Esophagus muscularis mucosa (tissue), 4 donors: Measurements from ENCODE around the gene CCDC14.
"Not testable (repeated sequence)": the region's sequence is repeated elsewhere in the genome, so short reads cannot be mapped to it uniquely, and the experiment has no call there.

Experiments
- EP300 ChIP-seq: sonication (generic); formaldehyde crosslinking; IDR thresholded peaks from one replicate; pipeline ENCODE4 v1.6.1; 2017; ENCODE audit warnings: antibody characterized with exemption
- POLR2A ChIP-seq: fragments of 450-650 bp; IDR thresholded peaks from one replicate; pipeline ENCODE4 v1.6.1; 2017; ENCODE audit warnings: antibody characterized with exemption, moderate library complexity, mild to moderate bottlenecking, low read depth
- POLR2AphosphoS5 ChIP-seq, 2 donors: sonication (generic); formaldehyde crosslinking; IDR thresholded peaks; one replicate each; pipeline ENCODE4 v1.6.1; 2017; ENCODE audit warnings: antibody characterized with exemption in 2 of 2
- TF ChIP-seq, protein P1 (sequence below), 3 experiments: fragments of 200-600 bp in 2 of 3; fragments of 450-650 bp in 1 of 3; sonication (generic) in 2 of 3; IDR thresholded peaks; one replicate each; pipeline ENCODE4 v1.5.1; 2017 to 2019; ENCODE audit warnings: antibody characterized with exemption in 3 of 3, mild to moderate bottlenecking in 2 of 3, moderate library complexity in 1 of 3

DNA sequence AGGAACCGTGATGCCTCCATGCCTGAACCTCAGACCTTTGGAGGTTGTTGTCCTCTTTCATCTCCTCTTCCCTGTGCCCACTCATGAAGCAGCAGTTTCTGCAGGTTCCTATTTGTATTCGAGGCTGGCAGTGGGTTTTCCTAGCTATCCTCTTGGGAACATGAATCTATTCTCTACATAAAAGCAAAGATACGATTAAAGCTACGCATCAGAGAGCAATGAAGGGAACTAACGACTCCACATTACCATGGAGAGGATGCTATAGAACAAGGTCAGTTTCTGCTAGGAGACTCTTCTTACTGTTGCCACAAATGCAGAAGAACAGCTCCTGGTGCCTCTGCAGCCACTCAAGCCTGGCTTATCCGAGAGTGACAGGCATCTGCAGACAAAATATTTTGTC, 40.3 kb upstream of the CCDC14 start:
- TF ChIP-seq, protein P1, sequence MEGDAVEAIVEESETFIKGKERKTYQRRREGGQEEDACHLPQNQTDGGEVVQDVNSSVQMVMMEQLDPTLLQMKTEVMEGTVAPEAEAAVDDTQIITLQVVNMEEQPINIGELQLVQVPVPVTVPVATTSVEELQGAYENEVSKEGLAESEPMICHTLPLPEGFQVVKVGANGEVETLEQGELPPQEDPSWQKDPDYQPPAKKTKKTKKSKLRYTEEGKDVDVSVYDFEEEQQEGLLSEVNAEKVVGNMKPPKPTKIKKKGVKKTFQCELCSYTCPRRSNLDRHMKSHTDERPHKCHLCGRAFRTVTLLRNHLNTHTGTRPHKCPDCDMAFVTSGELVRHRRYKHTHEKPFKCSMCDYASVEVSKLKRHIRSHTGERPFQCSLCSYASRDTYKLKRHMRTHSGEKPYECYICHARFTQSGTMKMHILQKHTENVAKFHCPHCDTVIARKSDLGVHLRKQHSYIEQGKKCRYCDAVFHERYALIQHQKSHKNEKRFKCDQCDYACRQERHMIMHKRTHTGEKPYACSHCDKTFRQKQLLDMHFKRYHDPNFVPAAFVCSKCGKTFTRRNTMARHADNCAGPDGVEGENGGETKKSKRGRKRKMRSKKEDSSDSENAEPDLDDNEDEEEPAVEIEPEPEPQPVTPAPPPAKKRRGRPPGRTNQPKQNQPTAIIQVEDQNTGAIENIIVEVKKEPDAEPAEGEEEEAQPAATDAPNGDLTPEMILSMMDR (IDR thresholded peaks at IDR 0.05) = not testable (repeated sequence)
- not testable (repeated sequence) for TF ChIP-seq POLR2AphosphoS5 (IDR thresholded peaks at IDR 0.05); EP300; POLR2A
